ENCODE results near the gene GPATCH1. TPM values are rescaled to one million over a fixed set of nuclear protein-coding genes. Genes with fewer than 3 reads are reported as not detected.

GPATCH1 gene
- total and polyA plus RNA-seq, 2 of the 8 experiments (the other 6 are each of a cell fraction or from before 2014, with no cell fraction given), result 4.3 to 8.2 TPM

DNA sequence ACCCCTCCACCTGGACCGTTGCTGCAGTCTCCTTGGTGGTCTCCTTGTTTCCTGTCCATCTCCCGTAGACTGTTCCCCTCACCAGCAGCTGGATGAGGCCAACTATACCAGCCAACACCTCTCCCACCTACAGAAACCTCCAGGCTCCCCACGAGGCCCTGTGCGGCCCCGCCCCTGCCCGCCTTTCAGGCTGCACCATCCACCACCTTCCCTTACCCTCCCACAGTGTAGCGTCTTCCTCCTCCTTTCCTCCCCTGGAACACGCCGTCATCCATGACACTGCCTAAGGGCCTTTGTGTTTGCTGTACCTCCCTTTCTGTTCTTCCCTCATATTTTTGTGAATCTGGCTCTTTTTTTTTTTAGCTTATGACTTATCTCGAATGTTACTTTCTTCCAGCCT is 27.2 kb downstream of the GPATCH1 start (continued):
- TF ChIP-seq, protein P1, sequence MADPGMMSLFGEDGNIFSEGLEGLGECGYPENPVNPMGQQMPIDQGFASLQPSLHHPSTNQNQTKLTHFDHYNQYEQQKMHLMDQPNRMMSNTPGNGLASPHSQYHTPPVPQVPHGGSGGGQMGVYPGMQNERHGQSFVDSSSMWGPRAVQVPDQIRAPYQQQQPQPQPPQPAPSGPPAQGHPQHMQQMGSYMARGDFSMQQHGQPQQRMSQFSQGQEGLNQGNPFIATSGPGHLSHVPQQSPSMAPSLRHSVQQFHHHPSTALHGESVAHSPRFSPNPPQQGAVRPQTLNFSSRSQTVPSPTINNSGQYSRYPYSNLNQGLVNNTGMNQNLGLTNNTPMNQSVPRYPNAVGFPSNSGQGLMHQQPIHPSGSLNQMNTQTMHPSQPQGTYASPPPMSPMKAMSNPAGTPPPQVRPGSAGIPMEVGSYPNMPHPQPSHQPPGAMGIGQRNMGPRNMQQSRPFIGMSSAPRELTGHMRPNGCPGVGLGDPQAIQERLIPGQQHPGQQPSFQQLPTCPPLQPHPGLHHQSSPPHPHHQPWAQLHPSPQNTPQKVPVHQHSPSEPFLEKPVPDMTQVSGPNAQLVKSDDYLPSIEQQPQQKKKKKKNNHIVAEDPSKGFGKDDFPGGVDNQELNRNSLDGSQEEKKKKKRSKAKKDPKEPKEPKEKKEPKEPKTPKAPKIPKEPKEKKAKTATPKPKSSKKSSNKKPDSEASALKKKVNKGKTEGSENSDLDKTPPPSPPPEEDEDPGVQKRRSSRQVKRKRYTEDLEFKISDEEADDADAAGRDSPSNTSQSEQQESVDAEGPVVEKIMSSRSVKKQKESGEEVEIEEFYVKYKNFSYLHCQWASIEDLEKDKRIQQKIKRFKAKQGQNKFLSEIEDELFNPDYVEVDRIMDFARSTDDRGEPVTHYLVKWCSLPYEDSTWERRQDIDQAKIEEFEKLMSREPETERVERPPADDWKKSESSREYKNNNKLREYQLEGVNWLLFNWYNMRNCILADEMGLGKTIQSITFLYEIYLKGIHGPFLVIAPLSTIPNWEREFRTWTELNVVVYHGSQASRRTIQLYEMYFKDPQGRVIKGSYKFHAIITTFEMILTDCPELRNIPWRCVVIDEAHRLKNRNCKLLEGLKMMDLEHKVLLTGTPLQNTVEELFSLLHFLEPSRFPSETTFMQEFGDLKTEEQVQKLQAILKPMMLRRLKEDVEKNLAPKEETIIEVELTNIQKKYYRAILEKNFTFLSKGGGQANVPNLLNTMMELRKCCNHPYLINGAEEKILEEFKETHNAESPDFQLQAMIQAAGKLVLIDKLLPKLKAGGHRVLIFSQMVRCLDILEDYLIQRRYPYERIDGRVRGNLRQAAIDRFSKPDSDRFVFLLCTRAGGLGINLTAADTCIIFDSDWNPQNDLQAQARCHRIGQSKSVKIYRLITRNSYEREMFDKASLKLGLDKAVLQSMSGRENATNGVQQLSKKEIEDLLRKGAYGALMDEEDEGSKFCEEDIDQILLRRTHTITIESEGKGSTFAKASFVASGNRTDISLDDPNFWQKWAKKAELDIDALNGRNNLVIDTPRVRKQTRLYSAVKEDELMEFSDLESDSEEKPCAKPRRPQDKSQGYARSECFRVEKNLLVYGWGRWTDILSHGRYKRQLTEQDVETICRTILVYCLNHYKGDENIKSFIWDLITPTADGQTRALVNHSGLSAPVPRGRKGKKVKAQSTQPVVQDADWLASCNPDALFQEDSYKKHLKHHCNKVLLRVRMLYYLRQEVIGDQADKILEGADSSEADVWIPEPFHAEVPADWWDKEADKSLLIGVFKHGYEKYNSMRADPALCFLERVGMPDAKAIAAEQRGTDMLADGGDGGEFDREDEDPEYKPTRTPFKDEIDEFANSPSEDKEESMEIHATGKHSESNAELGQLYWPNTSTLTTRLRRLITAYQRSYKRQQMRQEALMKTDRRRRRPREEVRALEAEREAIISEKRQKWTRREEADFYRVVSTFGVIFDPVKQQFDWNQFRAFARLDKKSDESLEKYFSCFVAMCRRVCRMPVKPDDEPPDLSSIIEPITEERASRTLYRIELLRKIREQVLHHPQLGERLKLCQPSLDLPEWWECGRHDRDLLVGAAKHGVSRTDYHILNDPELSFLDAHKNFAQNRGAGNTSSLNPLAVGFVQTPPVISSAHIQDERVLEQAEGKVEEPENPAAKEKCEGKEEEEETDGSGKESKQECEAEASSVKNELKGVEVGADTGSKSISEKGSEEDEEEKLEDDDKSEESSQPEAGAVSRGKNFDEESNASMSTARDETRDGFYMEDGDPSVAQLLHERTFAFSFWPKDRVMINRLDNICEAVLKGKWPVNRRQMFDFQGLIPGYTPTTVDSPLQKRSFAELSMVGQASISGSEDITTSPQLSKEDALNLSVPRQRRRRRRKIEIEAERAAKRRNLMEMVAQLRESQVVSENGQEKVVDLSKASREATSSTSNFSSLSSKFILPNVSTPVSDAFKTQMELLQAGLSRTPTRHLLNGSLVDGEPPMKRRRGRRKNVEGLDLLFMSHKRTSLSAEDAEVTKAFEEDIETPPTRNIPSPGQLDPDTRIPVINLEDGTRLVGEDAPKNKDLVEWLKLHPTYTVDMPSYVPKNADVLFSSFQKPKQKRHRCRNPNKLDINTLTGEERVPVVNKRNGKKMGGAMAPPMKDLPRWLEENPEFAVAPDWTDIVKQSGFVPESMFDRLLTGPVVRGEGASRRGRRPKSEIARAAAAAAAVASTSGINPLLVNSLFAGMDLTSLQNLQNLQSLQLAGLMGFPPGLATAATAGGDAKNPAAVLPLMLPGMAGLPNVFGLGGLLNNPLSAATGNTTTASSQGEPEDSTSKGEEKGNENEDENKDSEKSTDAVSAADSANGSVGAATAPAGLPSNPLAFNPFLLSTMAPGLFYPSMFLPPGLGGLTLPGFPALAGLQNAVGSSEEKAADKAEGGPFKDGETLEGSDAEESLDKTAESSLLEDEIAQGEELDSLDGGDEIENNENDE (IDR thresholded peaks at IDR 0.05; ENCODE audit: insufficient replicate concordance, low read length), result no peak
- no peak for TF ChIP-seq ASH2L (IDR thresholded peaks at IDR 0.05; ENCODE audit: low read length)
- TF ChIP-seq EP300 (IDR thresholded peaks at IDR 0.05; ENCODE audit: borderline replicate concordance in 1 of 2, low read depth in 2 of 2, low read length in 2 of 2), result no peak
- no peak for TF ChIP-seq SP1 (IDR thresholded peaks at IDR 0.05; ENCODE audit: low read depth, low read length)
- no peak for TF ChIP-seq EGR1 (IDR thresholded peaks at IDR 0.05; ENCODE audit: borderline replicate concordance, low read depth, low read length)
- TF ChIP-seq SP2 (IDR thresholded peaks at IDR 0.05; ENCODE audit: low read length), result no peak
- no peak for TF ChIP-seq ZNF274 (IDR thresholded peaks at IDR 0.05; ENCODE audit: borderline replicate concordance, extremely low read depth, low read length)
- TF ChIP-seq BRCA1 (IDR thresholded peaks at IDR 0.05; ENCODE audit: low read depth, low read length), result no peak
- TF ChIP-seq YY1 (IDR thresholded peaks at IDR 0.05; ENCODE audit: low read depth, low read length), result no peak
- TF ChIP-seq RBBP5 (IDR thresholded peaks at IDR 0.05; ENCODE audit: borderline replicate concordance, low read depth, low read length), result no peak
- no peak for TF ChIP-seq SP4 (IDR thresholded peaks at IDR 0.05; ENCODE audit: low read length)
- TF ChIP-seq KDM4A (IDR thresholded peaks at IDR 0.05; ENCODE audit: low read depth, low read length, severe bottlenecking), result no peak
- no peak for TF ChIP-seq SRF (IDR thresholded peaks at IDR 0.05; ENCODE audit: low read depth, low read length)
